ENCODE measurements around the gene LRRC23. TPM values are rescaled to one million over a fixed set of nuclear protein-coding genes. Genes with fewer than 3 reads are reported as not detected.

The LRRC23 gene
- total RNA-seq, 1 experiment from 2014 or later, result 8.0 TPM

DNA sequence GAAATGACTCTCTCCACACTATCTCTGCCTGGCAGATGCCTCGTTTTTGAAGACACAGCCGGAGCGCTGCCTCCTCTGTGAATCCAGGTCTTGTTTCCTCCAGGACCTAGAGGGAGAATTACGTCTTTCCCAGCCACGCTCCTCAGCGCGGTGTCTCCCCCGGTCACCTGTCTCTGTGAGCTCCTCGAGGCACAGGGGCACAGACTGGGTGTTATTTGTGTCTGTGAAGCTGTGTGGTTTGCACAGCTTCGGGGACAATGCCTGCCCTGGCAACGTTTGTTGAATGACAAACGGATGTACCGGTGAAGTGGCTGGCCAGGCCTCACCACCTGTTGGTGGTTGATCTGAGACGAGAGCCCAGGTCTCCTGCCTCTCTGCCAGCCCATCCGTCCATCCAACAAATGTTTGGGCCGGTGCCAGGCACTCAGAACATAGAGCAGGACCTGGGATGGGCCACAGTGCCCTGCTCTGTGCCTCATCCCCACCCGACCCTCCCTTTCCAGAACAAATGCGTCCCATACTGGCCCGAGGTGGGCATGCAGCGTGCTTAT, 52.6 kb downstream of the LRRC23 start:
- Histone ChIP-seq H4K20me1 (ENCODE audit: insufficient read depth) (no peaks in the 10 kb centered on the region), H3K36me3 (ENCODE audit: control insufficient read depth in 1 of 2, insufficient read depth in 2 of 2, low read length in 2 of 2) (no peaks in the 10 kb centered on the region), H3K27ac (ENCODE audit: low read depth, low read length) (no peak overlapping the region; the same call in 1 of the 2 replicates), H3K27me3 (ENCODE audit: insufficient read depth, low read length) (no peaks in the 10 kb centered on the region), H3K4me1 (ENCODE audit: control insufficient read depth in 1 of 2, insufficient read depth in 2 of 2, low read length in 2 of 2) (peaks cover 15 to 20% of the 10 kb centered on the region in 2 experiments), H3K9me3 (ENCODE audit: control insufficient read depth in 1 of 2, insufficient read depth in 1 of 2, low read depth in 1 of 2, low read length in 2 of 2) (no peaks in the 10 kb centered on the region), H3K79me2 (ENCODE audit: insufficient read depth, low read length) (no peaks in the 10 kb centered on the region; the same call in 1 of the 2 replicates), H3K9me2 (ENCODE audit: insufficient read depth) (no peaks in the 10 kb centered on the region), H3K4me3 (replicated peaks in 1 of 2; ENCODE audit: low read depth in 1 of 2, low read length in 2 of 2) (no peak overlapping the region), H3K4me2 (ENCODE audit: low read length) (no peak overlapping the region), H2AFZ (ENCODE audit: low read depth, low read length, poor library complexity, severe bottlenecking) (no peak overlapping the region), H3K9ac (ENCODE audit: low read length) (no peak overlapping the region)
- RAD21 ChIA-PET (ENCODE audit: low non-redundant PET in 1 of 2, low total read pairs in 2 of 2, uncharacterized antibody in 2 of 2, unreplicated experiment in 2 of 2), result no interaction called here
- POLR2A ChIA-PET, result interaction anchor here (1.0 to 9.9 kb wide), 2 partner anchors 10 to 13 kb away, joined by 3 to 269 read pairs; partner anchors contain the start of genes C12orf57 and RNU7-1
- CTCF ChIA-PET, result no interaction called here
- DNase-seq (ENCODE audit: low read depth, low spot score) (no peak), ATAC-seq (no peak)
- TF ChIP-seq SRF (IDR thresholded peaks at IDR 0.05; ENCODE audit: low read depth) (no peak), YY1 (IDR thresholded peaks at IDR 0.05; ENCODE audit: extremely low read depth, insufficient replicate concordance, low read depth, low read length) (no peak), SIN3A (IDR thresholded peaks at IDR 0.05; ENCODE audit: low read depth) (no peak), ZFX (IDR thresholded peaks at IDR 0.05) (no peak), EZH2phosphoT487 (IDR thresholded peaks at IDR 0.05; ENCODE audit: borderline replicate concordance) (no peak)
- TF ChIP-seq, protein P1, sequence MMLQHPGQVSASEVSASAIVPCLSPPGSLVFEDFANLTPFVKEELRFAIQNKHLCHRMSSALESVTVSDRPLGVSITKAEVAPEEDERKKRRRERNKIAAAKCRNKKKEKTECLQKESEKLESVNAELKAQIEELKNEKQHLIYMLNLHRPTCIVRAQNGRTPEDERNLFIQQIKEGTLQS (IDR thresholded peaks at IDR 0.05), result no peak
- intact Hi-C loops (cut with micrococcal nuclease), result no loop called here
- no TSS peak for BruUV-seq (replicated peaks)

DNA sequence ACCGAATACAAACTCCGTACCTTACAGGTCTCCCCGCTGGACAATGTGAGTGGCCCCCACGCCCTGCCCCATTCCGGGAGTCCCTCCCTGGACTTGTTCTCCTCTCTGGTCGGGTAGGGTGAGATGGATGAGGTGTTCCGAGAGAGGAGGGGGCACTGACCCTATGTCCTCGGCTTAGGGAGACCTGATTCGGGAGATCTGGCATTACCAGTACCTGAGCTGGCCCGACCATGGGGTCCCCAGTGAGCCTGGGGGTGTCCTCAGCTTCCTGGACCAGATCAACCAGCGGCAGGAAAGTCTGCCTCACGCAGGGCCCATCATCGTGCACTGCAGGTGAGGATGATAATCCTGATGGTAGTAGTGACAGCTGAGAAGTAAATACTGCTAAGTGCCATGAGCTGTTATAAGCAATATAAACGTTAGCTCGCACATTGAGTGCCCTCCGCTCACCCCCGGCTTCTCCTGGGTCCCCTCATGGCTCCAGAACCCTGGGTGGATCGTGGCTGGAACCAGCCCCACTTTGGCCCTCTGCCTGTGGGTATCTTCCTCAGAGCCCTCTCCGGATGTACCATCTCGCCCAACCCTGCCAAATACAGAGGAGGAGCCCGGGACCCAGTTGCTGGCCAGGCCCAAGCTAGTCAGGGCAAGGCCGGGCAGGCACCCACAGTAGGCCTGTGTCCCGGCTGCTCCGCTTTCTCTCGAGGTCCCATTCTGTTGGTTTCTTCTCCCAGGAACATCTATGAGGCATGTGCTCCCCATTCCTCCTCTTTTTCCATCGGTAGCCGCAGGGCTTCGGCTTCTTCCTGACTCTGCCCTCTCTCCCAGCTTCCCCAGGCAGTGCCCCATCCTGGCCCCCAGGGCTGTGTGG, 53.4 kb downstream of the LRRC23 start:
- TF ChIP-seq, protein P2, sequence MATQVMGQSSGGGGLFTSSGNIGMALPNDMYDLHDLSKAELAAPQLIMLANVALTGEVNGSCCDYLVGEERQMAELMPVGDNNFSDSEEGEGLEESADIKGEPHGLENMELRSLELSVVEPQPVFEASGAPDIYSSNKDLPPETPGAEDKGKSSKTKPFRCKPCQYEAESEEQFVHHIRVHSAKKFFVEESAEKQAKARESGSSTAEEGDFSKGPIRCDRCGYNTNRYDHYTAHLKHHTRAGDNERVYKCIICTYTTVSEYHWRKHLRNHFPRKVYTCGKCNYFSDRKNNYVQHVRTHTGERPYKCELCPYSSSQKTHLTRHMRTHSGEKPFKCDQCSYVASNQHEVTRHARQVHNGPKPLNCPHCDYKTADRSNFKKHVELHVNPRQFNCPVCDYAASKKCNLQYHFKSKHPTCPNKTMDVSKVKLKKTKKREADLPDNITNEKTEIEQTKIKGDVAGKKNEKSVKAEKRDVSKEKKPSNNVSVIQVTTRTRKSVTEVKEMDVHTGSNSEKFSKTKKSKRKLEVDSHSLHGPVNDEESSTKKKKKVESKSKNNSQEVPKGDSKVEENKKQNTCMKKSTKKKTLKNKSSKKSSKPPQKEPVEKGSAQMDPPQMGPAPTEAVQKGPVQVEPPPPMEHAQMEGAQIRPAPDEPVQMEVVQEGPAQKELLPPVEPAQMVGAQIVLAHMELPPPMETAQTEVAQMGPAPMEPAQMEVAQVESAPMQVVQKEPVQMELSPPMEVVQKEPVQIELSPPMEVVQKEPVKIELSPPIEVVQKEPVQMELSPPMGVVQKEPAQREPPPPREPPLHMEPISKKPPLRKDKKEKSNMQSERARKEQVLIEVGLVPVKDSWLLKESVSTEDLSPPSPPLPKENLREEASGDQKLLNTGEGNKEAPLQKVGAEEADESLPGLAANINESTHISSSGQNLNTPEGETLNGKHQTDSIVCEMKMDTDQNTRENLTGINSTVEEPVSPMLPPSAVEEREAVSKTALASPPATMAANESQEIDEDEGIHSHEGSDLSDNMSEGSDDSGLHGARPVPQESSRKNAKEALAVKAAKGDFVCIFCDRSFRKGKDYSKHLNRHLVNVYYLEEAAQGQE (IDR thresholded peaks at IDR 0.05; ENCODE audit: low read depth), result no peak
- TF ChIP-seq SIN3A (IDR thresholded peaks at IDR 0.05; ENCODE audit: low read depth), result no peak
- no peak for TF ChIP-seq SP1 (IDR thresholded peaks at IDR 0.05; ENCODE audit: low read depth)
- no peak for TF ChIP-seq JUND (IDR thresholded peaks at IDR 0.05)
- ChIA-PET RAD21 (ENCODE audit: low non-redundant PET in 1 of 2, low total read pairs in 2 of 2, uncharacterized antibody in 2 of 2, unreplicated experiment in 2 of 2) (no interaction called here), POLR2A (interaction anchor here (9.9 kb wide), 1 partner anchor 11 kb away, joined by 269 read pairs; the partner anchor contains the start of genes C12orf57 and RNU7-1), CTCF (no interaction called here)
- Histone ChIP-seq H3K9me3 (ENCODE audit: control insufficient read depth in 1 of 2, insufficient read depth in 1 of 2, low read depth in 1 of 2, low read length in 2 of 2) (no peaks in the 10 kb centered on the region), H3K4me1 (ENCODE audit: control insufficient read depth in 1 of 2, insufficient read depth in 2 of 2, low read length in 2 of 2) (peaks cover 15 to 27% of the 10 kb centered on the region in 2 experiments), H3K9ac (ENCODE audit: low read length) (no peak overlapping the region), H3K27me3 (ENCODE audit: insufficient read depth, low read length) (no peaks in the 10 kb centered on the region), H3K9me2 (ENCODE audit: insufficient read depth) (no peaks in the 10 kb centered on the region), H2AFZ (ENCODE audit: low read depth, low read length, poor library complexity, severe bottlenecking) (no peak overlapping the region), H3K4me2 (ENCODE audit: low read length) (no peak overlapping the region), H3K79me2 (ENCODE audit: insufficient read depth, low read length) (peaks cover under 1% of the 10 kb centered on the region; the same call in 1 of the 2 replicates), H3K27ac (ENCODE audit: low read depth, low read length) (no peak overlapping the region), H3K36me3 (ENCODE audit: control insufficient read depth in 1 of 2, insufficient read depth in 2 of 2, low read length in 2 of 2) (no peaks in the 10 kb centered on the region), H4K20me1 (ENCODE audit: insufficient read depth) (no peaks in the 10 kb centered on the region), H3K4me3 (replicated peaks in 1 of 2; ENCODE audit: low read depth in 1 of 2, low read length in 2 of 2) (no peak overlapping the region)
- intact Hi-C loops (cut with micrococcal nuclease), result no loop called here
- DNase-seq (ENCODE audit: low read depth, low spot score), result no peak
- ATAC-seq, result no peak
- BruUV-seq (replicated peaks), result no TSS peak

Data from HCT116 (cell line).